ENCODE measurements around the gene RAB30. TPM values are rescaled to one million over a fixed set of nuclear protein-coding genes. Genes with fewer than 3 reads are reported as not detected.
A peak's percentile ranks its signal among the peaks of the same experiment; 100 is the strongest.

The RAB30 gene, protein sequence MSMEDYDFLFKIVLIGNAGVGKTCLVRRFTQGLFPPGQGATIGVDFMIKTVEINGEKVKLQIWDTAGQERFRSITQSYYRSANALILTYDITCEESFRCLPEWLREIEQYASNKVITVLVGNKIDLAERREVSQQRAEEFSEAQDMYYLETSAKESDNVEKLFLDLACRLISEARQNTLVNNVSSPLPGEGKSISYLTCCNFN
- total RNA-seq = 24.7 TPM
- long read RNA-seq, full-length matches to known transcripts = 10 of 11 reads
- long read RNA-seq, partial matches to known transcripts = 0 of 11 reads
- long read RNA-seq, other reads (novel, unspliced or antisense) = 1 of 11 reads

DNA sequence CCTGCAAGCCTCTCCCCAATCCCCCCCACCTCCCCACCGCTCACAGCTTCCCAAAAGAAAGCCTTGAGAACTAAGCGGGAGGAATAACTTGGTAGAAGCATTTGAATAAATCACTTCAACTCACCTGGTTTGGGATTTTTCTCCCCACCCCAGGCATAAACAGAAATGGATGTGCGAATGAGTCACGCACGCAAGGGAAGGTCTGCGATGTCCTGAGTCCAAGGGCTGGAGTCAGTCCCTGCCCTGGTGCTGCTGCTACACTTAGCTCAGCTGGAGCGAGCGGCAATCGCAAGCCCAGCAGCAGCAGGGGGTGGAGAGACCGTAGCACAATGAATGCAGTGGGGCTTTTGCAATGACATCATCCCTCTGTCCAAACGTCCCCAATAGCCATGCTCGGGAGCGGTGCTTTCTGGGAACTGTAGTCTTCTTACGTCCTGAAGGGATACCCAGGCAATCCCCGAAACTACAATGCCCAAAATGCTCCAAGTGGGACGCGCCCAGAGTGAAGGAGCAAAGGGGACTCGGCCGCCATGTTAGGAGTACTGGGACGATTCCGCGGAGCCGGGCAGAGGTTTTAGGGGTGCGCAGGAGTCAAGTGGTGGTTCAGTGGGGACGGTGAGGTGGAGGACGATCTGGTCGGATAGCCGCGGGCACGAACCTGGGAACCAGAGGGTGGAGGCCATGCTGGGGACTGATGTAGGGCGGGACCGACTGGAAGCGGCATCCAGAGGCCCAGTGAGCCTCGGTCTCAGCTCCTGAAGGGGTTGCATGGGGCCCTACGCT is at the start of gene RAB30:
Gene RAB30, minus strand, starts transcription at position 331 of the 783 bp plus-strand sequence. CDS start 74,581 bp downstream, outside the sequence.
- Histone ChIP-seq H3K27me3 (ENCODE audit: low read depth) (no peaks in the 10 kb centered on the region), H3K4me3 (peak within 1 kb of the TSS; percentile 81), H3K4me1 (peaks cover 82% of the 10 kb centered on the region), H3K36me3 (peaks cover 21% of the 10 kb centered on the region), H3K27ac (replicated peaks) (peak within 1 kb of the TSS; percentile 95), H3K9me3 (replicated peaks) (no peaks in the 10 kb centered on the region)
- DNase-seq = peak; percentile 92
- TF ChIP-seq, protein P1, sequence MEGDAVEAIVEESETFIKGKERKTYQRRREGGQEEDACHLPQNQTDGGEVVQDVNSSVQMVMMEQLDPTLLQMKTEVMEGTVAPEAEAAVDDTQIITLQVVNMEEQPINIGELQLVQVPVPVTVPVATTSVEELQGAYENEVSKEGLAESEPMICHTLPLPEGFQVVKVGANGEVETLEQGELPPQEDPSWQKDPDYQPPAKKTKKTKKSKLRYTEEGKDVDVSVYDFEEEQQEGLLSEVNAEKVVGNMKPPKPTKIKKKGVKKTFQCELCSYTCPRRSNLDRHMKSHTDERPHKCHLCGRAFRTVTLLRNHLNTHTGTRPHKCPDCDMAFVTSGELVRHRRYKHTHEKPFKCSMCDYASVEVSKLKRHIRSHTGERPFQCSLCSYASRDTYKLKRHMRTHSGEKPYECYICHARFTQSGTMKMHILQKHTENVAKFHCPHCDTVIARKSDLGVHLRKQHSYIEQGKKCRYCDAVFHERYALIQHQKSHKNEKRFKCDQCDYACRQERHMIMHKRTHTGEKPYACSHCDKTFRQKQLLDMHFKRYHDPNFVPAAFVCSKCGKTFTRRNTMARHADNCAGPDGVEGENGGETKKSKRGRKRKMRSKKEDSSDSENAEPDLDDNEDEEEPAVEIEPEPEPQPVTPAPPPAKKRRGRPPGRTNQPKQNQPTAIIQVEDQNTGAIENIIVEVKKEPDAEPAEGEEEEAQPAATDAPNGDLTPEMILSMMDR (IDR thresholded peaks at IDR 0.05; ENCODE audit: borderline replicate concordance) = no peak
- intact Hi-C loops (cut with micrococcal nuclease) = loop anchor here (5.0 kb wide), 1 partner anchor 86 kb away; the partner anchor contains the start of gene PCF11

DNA sequence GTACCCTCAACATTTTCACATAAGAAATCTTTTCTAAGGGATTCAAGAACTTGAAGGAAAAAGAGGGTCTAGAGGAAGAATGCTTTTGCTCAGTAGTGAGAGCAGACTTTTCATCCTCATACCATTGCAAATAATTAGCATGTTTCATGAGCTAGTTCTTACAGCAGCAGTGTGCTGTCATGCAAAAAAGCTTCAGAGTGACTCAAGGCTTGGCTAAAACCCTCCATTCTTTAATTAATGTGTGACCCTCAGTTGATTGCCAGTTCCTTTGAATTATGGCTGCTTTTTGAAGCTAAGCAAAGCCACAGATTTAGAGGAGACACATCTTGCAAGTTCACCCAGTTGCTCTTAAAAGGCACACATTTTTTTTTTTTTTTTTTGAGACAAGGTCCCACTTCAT is 48.6 kb upstream of the RAB30 start:
- intact Hi-C loops (cut with micrococcal nuclease) = no loop called here
- TF ChIP-seq, protein P1 (IDR thresholded peaks at IDR 0.05; ENCODE audit: borderline replicate concordance) = no peak
- no peaks in the 10 kb centered on the region for H3K27me3 ChIP-seq (ENCODE audit: low read depth)
- H3K9me3 ChIP-seq (replicated peaks) = no peaks in the 10 kb centered on the region
- H3K4me3 ChIP-seq = no peak overlapping the region
- H3K36me3 ChIP-seq = no peaks in the 10 kb centered on the region
- peaks cover 18% of the 10 kb centered on the region for H3K4me1 ChIP-seq
- DNase-seq = no peak
- no peak overlapping the region for H3K27ac ChIP-seq (replicated peaks)

DNA sequence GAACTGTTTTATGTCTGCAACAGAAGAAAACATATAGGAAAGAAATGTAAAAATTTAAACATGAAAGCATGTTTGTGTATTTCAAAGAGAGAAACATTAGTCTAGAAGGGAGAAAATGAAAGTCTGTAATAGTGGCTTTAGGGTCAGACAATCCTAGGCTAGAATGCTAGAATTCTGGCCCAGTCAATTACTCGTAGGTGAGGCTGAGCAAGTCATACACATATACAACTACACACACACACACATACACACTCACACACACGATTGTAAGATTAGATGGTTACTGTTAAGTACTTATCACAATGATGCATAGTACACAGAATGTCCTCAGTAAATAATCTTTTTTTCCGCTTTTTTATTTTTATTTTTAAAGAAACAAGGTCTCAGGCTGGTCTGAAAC is 47.5 kb upstream of the RAB30 start:
- intact Hi-C loops (cut with micrococcal nuclease) = no loop called here
- no peak for DNase-seq
- TF ChIP-seq, protein P1 (IDR thresholded peaks at IDR 0.05; ENCODE audit: borderline replicate concordance) = no peak
- no peak overlapping the region for H3K27ac ChIP-seq (replicated peaks)
- H3K9me3 ChIP-seq (replicated peaks) = no peaks in the 10 kb centered on the region
- no peak overlapping the region for H3K4me3 ChIP-seq
- H3K27me3 ChIP-seq (ENCODE audit: low read depth) = no peaks in the 10 kb centered on the region
- no peaks in the 10 kb centered on the region for H3K36me3 ChIP-seq
- peaks cover 13% of the 10 kb centered on the region for H3K4me1 ChIP-seq

DNA sequence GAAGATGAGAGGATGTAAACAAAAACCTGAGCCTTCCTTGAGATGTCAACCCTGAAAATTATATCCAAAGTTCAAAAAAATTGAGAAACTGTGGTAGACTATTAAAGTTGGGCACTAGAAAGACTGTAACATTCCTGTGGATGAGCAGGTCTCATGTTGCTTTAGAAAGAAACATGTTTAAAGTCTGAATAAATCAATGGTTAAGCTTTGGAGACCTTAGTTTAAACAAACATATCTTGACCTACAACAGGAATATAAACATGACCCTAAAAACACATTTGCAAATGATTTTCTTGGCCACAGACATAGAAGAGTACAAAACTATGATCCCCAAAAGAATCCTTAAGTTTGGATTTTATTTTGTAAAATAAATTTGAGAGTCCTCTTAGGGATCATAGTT is 47.1 kb upstream of the RAB30 start:
- TF ChIP-seq, protein P1 (IDR thresholded peaks at IDR 0.05; ENCODE audit: borderline replicate concordance) = no peak
- no peaks in the 10 kb centered on the region for H3K36me3 ChIP-seq
- intact Hi-C loops (cut with micrococcal nuclease) = no loop called here

DNA sequence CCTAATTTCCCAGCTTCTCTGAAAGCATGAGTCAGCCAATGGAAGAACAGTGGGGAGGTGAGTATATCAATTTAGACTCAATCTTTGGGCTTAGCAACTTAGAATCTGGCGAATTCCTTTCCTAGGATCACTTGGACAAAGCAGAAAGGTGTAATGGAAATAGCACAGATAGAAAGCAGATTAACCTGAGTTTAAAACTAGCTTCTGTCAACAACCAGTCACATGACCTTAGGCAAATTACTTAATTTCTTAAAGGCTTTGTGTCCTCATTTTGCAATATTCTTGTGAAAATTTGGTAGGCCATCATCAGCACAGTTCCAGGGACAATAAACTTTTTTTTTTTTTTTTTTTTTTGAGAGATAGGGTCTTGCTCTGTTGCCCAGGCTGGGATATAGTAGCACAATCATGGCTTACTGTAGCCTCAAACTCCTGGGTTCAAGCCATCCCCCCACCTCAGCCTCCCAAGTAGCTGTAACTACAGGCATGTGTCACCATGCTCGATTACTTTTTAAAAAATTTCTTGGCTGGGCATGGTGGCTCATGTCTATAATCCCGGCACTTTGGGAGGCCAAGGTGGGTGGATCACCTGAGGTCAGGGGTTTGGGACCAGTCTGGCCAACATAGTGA is 44.4 kb upstream of the RAB30 start:
- Histone ChIP-seq H3K4me3 (no peak overlapping the region), H3K27me3 (ENCODE audit: low read depth) (no peaks in the 10 kb centered on the region), H3K27ac (replicated peaks) (no peak overlapping the region), H3K36me3 (no peaks in the 10 kb centered on the region), H3K4me1 (peaks cover 13% of the 10 kb centered on the region), H3K9me3 (replicated peaks) (no peaks in the 10 kb centered on the region)
- TF ChIP-seq, protein P1 (IDR thresholded peaks at IDR 0.05; ENCODE audit: borderline replicate concordance) = no peak
- intact Hi-C loops (cut with micrococcal nuclease) = no loop called here
- DNase-seq = no peak

More for the DNA sequence above, 47.1 kb upstream of the RAB30 start:
- Histone ChIP-seq H3K4me3 (no peak overlapping the region), H3K9me3 (replicated peaks) (no peaks in the 10 kb centered on the region), H3K4me1 (peaks cover 13% of the 10 kb centered on the region), H3K27ac (replicated peaks) (no peak overlapping the region), H3K27me3 (ENCODE audit: low read depth) (no peaks in the 10 kb centered on the region)
- DNase-seq = no peak

Data from left ventricle myocardium inferior (tissue), 1 donor.